CD1c-positive myeloid dendritic cell (primary cell): Measurements from ENCODE around the gene CNOT4.
"Not testable (repeated sequence)": the region's sequence is repeated elsewhere in the genome, so short reads cannot be mapped to it uniquely, and the experiment has no call there.

Experiments used
- DNase-seq: peaks from one replicate; pipeline ENCODE4 v3.0.0-alpha.2; 2016; ENCODE audit errors: extremely low spot score

The CNOT4 gene

DNA sequence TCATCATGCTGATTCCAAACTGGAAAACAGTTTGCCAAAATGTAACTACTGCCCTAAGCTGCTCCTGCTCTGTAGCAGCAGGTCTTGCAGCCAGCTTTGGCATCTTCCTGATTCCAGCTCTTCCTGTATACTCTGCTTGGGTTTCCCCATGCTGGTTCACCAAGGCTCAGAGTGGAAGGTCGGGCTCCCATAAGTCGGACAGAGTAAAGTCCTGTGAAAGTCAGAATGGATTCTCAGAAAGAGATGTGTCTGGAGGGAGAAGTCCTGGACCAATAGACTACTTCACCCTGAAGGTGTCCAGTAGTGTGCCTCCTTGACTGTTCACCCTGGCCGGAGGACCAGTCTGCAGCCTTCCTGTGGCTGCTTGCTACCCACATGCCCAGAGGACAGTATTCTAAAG, 182.4 kb downstream of the CNOT4 start:
- no peak for DNase-seq

DNA sequence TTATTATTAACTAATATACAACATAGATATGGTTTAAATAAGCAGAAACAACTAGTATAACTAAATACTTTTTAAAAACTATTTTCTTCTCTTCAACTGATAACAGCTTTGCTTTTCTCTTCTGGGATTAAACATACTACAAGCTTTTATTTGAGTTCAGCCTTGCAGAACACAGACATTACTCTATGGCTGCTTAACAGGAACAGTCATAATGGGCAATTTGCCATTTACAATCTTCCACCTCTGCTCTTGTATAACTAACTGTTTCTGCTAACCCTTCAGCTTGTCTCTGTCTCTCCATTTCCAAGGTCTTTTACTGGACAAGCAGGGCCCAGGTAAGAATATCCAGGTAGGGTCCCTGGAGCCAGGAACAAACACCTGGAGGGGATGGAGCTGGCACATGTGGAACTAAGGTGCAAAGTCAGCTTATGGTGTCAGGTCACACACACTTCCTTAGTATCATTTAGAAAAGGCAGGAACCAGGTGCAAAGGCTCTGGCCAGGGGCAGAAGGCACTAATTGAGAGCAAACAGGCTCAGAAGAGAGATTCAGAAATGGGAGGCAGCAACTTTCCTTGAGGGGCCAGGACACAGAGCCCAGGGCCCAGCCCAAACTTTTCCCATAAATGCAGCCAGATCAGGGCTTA, 183.1 kb downstream of the CNOT4 start:
- no peak for DNase-seq

DNA sequence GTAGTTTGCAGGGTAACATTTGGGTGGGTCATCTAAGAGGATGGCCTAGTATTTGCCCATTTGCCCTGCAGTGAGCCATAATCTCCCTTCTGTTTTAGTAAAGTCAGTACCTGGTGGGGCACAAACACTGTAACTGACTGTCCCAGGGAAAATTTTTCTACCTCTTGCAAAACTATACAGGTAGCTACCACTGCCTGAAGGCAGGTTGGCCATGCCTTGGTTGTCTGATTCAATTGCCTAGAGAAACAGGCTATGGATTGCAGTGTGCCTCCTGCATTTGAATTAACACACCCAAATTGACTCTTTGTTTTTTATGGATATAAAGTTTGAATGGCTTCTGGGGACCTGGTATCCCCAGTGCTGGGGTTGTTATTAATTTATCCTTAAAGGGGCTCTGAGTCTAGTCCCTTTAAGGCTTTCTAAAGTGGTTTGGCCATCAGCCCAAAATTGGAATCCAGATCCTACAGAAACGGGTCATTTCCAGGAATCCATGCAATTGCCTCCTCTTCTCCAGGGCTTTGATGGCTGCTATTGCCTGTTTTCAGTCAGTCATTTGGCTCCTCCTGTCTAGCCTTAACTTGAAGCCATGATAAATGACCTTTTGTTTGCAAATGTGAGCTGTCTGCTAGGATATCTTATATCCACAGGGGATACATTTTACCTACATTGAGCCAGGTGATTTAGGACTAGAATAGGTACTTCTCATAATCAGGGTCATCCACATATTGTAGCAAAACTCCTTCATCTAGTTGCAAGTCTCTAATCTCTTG, 187.1 kb downstream of the CNOT4 start:
- no peak for DNase-seq

DNA sequence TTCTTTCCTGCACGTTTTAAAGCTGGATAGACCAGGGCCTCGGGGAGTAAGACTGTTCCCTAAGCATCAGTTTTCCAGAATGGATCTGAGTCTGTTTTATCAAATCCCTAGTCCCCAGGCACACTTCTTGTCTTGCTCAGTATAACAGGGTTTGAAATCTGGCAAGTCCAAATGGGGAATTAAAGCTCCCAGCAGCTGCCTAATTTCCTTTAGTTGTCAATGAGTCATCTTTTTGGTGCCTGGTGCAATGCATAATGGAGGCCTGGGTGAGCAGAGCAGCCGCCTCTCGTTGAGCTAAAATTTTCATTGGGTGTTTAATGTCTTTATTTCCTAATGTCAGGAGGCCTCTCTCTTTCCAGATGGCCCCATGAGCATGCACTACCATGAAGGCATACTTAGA, 188.3 kb downstream of the CNOT4 start:
- no peak for DNase-seq

DNA sequence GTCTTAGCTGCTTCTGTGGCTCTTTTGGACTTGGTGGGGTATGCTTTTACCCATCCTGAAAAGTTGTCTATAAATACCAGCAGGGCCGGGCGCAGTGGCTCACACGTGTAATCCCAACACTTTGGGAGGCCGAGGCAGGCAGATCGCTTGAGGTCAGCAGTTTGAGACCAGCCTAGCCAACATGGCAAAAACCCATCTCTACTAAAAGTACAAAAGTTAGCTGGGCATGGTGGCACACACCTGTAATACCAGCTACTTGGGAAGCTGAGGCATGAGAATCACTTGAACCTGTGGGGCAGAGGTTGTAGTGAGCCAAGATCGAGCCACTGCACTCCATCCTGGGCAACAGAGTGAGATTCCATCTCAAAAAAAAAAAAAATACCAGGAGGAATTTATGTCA, 188.9 kb downstream of the CNOT4 start:
- not testable (repeated sequence) for DNase-seq

DNA sequence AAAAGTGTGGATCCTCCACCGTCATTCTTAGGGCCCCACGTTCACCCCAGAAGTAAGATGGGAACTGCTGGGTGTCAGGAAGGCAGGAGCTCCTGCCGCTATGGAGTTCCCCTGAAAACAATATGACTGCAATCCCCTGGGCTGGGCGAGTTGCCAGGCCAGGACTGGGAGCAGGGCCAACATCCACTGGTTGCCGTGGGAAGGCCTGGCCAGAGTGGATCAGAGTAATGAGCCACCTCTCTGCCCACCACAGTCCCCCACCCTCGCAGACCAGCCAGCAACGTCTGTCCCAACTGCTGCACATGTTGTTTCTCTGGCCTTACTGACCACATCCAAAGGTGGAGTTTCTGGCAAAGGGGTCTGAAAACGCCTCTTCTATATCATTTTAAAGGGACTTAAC, 189.6 kb downstream of the CNOT4 start:
- DNase-seq: no peak

DNA sequence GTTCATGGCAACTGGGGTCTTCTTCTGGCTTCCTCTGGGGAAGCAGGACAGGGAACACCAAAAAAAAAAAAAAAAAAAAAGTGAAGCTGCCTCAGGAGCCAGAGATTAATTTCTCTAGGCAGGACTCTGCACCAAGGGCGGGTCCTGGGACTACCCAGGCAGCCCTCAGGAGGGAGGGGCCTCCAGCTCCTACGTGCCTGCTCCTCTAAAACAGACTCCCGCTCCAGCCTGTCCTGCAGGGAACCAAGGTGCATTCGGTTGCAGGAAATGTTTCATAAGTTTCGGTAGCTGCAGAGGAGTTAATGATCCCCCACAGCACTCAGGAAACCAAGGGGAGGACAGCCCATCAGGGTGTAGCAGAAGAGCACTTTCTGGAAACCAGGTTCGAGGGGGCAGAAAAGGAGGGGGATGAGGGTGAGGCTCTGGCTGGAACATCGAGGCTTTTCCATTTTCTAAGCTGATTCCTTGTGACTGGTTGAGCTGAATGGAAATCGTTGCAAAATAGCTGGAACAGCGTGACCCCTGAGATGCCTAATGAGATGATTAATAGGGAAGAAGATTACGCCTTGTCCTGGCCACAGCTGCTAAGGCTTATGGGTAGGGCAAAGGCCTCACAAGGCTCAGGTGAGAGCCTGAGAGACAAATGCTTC, 192.1 kb downstream of the CNOT4 start:
- no peak for DNase-seq

DNA sequence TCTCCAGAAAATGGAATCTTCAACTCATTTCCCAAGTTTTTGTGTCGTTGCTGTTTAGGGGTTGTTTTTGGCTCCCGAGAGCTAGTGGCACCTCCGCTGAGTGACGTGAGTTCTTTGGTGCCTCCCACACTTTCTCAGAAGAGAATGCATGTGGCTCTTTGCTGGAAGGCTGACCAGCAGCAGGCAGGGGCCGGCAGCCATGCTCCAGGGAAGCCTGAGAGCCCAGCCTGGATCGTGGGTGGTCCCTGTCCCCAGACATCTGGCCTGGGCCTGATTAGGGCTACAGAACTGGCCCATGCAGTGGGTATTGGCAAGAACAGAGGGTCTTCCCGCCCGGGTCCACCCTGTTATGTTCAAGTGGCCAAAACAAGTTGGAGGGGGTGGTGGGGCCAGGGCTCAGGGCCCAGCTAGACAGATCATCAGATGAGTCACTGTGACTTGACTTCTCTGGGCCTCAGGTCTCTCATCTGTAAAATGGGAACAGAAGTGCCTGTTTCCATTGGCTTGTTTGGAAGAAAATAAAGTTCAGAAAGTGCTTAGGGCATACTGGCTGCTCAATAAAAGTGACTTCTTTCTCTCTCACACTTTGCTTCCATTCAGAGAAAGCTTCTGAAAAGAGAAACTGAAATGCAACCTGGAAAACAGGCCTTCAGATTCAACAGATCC, 193.1 kb downstream of the CNOT4 start:
- DNase-seq: no peak

DNA sequence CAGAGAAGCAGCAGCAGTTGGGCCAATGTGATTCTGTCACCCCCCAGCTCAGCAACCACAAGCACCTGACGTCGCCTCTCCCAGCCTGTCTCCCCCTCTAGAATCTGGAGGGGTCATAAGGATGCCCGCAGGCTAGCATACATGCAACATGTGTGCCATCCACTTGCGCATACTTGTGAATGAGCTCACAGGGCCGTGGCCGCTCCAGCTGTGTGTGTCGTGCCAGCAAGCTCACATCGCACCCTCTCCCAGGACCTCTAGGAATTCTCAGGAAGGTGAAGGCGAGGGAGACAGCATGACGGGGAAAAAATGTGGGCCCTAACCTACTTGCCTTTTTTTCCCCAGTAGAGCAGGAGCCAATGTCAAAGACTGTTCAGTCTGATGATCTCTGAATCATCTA, 195.9 kb downstream of the CNOT4 start:
- no peak for DNase-seq
